ENCODE data around the gene PTOV1.

PTOV1 gene

GRCh38 chr19:49877879-49878743 lies 27.2 kb downstream of the PTOV1 start:
- H3K4me3 ChIP-seq (replicated peaks in 1 of 2; ENCODE audit: low read depth in 2 of 2, low read length in 2 of 2): peak overlapping the region; percentile 91 to 100
- DNase-seq (ENCODE audit: low read depth in 2 of 2): peak; percentile 98 to 99
- TF ChIP-seq, protein P1, sequence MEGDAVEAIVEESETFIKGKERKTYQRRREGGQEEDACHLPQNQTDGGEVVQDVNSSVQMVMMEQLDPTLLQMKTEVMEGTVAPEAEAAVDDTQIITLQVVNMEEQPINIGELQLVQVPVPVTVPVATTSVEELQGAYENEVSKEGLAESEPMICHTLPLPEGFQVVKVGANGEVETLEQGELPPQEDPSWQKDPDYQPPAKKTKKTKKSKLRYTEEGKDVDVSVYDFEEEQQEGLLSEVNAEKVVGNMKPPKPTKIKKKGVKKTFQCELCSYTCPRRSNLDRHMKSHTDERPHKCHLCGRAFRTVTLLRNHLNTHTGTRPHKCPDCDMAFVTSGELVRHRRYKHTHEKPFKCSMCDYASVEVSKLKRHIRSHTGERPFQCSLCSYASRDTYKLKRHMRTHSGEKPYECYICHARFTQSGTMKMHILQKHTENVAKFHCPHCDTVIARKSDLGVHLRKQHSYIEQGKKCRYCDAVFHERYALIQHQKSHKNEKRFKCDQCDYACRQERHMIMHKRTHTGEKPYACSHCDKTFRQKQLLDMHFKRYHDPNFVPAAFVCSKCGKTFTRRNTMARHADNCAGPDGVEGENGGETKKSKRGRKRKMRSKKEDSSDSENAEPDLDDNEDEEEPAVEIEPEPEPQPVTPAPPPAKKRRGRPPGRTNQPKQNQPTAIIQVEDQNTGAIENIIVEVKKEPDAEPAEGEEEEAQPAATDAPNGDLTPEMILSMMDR (IDR thresholded peaks at IDR 0.05; ENCODE audit: low read depth, low read length): no peak

DNA sequence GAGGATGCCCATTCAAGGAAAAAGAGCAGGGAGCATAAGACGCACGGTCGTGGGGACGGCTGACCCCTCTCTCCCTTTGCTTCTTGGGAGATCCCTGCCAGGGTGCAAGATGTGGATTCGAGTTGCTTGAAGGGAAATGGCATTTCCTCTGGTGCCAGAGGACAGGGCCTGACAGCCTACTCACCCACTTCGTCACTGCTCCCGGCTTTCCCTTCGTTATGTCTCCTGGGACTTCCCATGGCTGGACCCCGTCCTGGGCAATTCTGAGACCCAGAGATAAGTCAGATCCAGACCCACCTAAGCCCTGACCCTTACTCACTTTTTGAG lies 27.7 kb downstream of the PTOV1 start:
- TF ChIP-seq, protein P1 (IDR thresholded peaks at IDR 0.05; ENCODE audit: low read depth, low read length): no peak
- H3K4me3 ChIP-seq (replicated peaks in 1 of 2; ENCODE audit: low read depth in 2 of 2, low read length in 2 of 2): peak overlapping the region; percentile 91 to 100
- no peak for DNase-seq (ENCODE audit: low read depth in 2 of 2)

DNA sequence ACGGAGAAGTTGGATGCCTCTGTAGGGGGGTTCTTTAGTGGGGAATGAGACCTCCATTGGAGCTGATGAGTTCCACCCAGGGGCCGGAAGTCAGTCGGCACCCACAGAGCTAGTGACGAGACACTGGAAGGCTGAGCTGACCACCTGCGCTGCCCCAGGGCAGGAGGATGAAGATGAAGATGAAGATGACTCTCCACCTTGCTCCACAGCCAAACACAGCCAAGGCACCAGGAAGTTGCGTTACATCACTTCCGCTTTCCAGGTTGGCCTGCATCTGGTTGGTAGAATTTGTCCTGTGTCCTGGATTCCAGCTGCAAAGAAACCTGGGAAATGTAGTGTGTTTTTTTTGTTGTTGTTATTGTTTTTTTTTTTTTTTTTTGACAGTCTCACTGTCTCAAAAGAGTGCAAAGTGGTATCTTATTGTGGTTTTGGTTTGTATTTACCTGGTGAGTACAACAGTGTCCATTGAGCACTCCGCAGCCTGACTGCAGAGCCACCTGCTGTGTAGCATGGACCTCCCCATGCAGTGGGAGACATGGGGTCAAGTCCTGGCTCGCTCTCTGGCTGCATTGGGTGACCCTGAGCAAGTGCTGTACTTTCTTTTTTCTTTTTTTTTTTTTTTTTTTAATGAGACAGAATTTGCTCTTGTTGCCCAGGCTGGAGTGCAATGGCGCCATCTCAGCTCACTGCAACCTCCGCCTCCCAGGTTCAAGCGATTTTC lies 28.4 kb downstream of the PTOV1 start:
- DNase-seq (ENCODE audit: low read depth in 2 of 2): no peak
- TF ChIP-seq, protein P1 (IDR thresholded peaks at IDR 0.05; ENCODE audit: low read depth, low read length): no peak
- no peak overlapping the region for H3K4me3 ChIP-seq (replicated peaks in 1 of 2; ENCODE audit: low read depth in 2 of 2, low read length in 2 of 2)

- TF ChIP-seq, protein P1 (IDR thresholded peaks at IDR 0.05; ENCODE audit: low read depth, low read length): no peak
- no peak for DNase-seq (ENCODE audit: low read depth in 2 of 2)
- H3K4me3 ChIP-seq (replicated peaks in 1 of 2; ENCODE audit: low read depth in 2 of 2, low read length in 2 of 2): no peak overlapping the region
These were observed 29.4 kb downstream of the PTOV1 start for GRCh38 chr19:49880162-49880869.

- no peak for DNase-seq (ENCODE audit: low read depth in 2 of 2)
- H3K4me3 ChIP-seq (replicated peaks in 1 of 2; ENCODE audit: low read depth in 2 of 2, low read length in 2 of 2): no peak overlapping the region
- TF ChIP-seq, protein P1 (IDR thresholded peaks at IDR 0.05; ENCODE audit: low read depth, low read length): no peak
These were observed 30.2 kb downstream of the PTOV1 start for GRCh38 chr19:49881186-49881585.

DNA sequence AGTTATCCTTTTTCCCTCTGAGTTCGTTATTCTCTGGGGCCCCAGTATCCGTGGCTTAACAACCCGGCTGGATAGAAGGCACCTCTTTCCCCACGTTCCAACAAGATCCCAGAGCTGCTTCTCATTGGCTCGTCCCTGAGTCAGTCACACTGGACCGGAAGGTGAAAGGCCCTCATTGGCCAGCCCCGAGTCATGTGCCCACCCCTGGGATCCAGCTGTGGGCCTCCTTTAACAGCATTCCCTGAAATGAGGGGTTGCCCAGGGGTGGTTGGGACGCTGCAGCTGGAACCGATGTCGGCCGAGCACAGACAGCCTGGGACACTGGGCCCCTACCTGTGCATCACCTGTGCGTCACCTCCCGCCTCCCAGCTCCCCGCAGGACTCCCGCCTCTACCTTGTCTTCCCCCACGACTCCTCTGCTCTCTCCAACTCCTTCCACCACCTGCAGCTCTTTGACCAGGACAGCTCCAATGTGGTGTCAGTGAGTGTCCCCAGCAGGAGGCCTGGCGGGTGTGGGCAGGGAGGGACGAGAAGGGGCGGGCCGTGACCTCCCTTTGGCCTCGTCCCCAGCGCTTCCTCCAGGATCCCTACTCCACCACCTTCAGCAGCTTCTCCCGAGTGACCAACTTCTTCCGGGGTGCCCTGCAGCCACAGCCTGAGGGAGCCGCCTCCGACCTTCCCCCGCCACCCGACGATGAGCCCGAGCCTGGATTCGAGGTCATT lies 30.9 kb downstream of the PTOV1 start:
- no peak overlapping the region for H3K4me3 ChIP-seq (replicated peaks in 1 of 2; ENCODE audit: low read depth in 2 of 2, low read length in 2 of 2)
- TF ChIP-seq, protein P1 (IDR thresholded peaks at IDR 0.05; ENCODE audit: low read depth, low read length): no peak
- DNase-seq (ENCODE audit: low read depth in 2 of 2): peak in 1 of 2 donors; percentile 41

Measured in cardiac fibroblast (primary cell).